GM19324 (cell line): ENCODE results near the gene ARHGAP1.
"Not testable (repeated sequence)": the region's sequence is repeated elsewhere in the genome, so short reads cannot be mapped to it uniquely, and the experiment has no call there.

Experiments
- ATAC-seq: cut with Tn5 transposase; IDR thresholded peaks from one replicate; pipeline ENCODE4 v1.9.1; 2021; ENCODE audit warnings: mild to moderate bottlenecking, moderate library complexity; ENCODE audit not compliant: unreplicated experiment, low FRiP score

Gene ARHGAP1

GRCh38 chr11:46724088-46724487 is 23.7 kb upstream of the ARHGAP1 start:
- no peak for ATAC-seq

GRCh38 chr11:46723359-46723680 is 22.9 kb upstream of the ARHGAP1 start:
- no peak for ATAC-seq

GRCh38 chr11:46722566-46723358 is 22.3 kb upstream of the ARHGAP1 start:
- no peak for ATAC-seq

- ATAC-seq, result no peak
Measured at GRCh38 chr11:46721286-46721685, 20.9 kb upstream of the ARHGAP1 start.

- ATAC-seq, result no peak
Measured at GRCh38 chr11:46719543-46720218, 19.3 kb upstream of the ARHGAP1 start.

GRCh38 chr11:46719048-46719542 is 18.7 kb upstream of the ARHGAP1 start, which contains the start of gene F2:
F2 (plus strand) TSS chr11:46719213; CDS start chr11:46719236, 23 bp downstream.
- ATAC-seq, result no peak

GRCh38 chr11:46718155-46719019 is 18.0 kb upstream of the ARHGAP1 start:
- no peak for ATAC-seq

- not testable (repeated sequence) for ATAC-seq
Measured at GRCh38 chr11:46717825-46718154, 17.4 kb upstream of the ARHGAP1 start.

GRCh38 chr11:46712874-46713576 is 12.6 kb upstream of the ARHGAP1 start:
- ATAC-seq, result no peak

- ATAC-seq, result no peak
Measured at GRCh38 chr11:46711303-46711702, 10.9 kb upstream of the ARHGAP1 start.

- no peak for ATAC-seq
Measured at GRCh38 chr11:46710821-46711269, 10.4 kb upstream of the ARHGAP1 start.

- ATAC-seq, result not testable (repeated sequence)
Measured at GRCh38 chr11:46709351-46709750, 8.9 kb upstream of the ARHGAP1 start.

GRCh38 chr11:46706886-46707285 is 6.5 kb upstream of the ARHGAP1 start:
- ATAC-seq, result no peak

- no peak for ATAC-seq
Measured at GRCh38 chr11:46705070-46705688, 4.8 kb upstream of the ARHGAP1 start.

GRCh38 chr11:46701078-46701654 is 747 bp upstream of the ARHGAP1 start:
- no peak for ATAC-seq

- no peak for ATAC-seq
Measured at GRCh38 chr11:46698597-46698996, 1.8 kb downstream of the ARHGAP1 start.

- ATAC-seq, result no peak
Measured at GRCh38 chr11:46697723-46698122, 2.7 kb downstream of the ARHGAP1 start.

GRCh38 chr11:46697303-46697702 is 3.1 kb downstream of the ARHGAP1 start:
- no peak for ATAC-seq

GRCh38 chr11:46696212-46696558 is 4.2 kb downstream of the ARHGAP1 start:
- ATAC-seq, result no peak
